IMR-90 (cell line): ENCODE measurements around the gene RUFY1. TPM values are rescaled to one million over a fixed set of nuclear protein-coding genes. Genes with fewer than 3 reads are reported as not detected.

Source experiments
- ATAC-seq: fragments of 200-7000 bp; cut with Tn5 transposase; 2 replicates; pipeline ENCODE4 v1.9.1; 2020; ENCODE audit warnings: low read depth, mild to moderate bottlenecking, moderate library complexity
- BruUV-seq: library from RNA; stranded (reverse); fragments of 400-500 nt; replicated peaks from 2 replicates; lab custom pipeline; 2021; lab: Mats Ljungman, UMichigan
- CTCF ChIA-PET: fragments of 300-600 bp; formaldehyde crosslinking; extraction: SDS; loops from one replicate; lab custom pipeline; 2021; ENCODE audit warnings: antibody characterized with exemption; lab: Yijun Ruan, JAX
- POLR2A ChIA-PET: fragments of 300-600 bp; sonication (Branson Sonifier 250); formaldehyde crosslinking; loops from one replicate; lab custom pipeline; 2022; ENCODE audit warnings: antibody characterized with exemption; ENCODE audit not compliant: unreplicated experiment; lab: Charles Lee
- DNase-seq: peaks from one replicate; pipeline ENCODE4 v3.0.0; 2013
- H2AFZ ChIP-seq: replicated peaks from 2 replicates; pipeline ENCODE3; 2013; ENCODE audit warnings: low read length, mild to moderate bottlenecking; ENCODE audit not compliant: poor library complexity
- H2AK5ac ChIP-seq: 2 replicates; pipeline ENCODE4 v1.6.1; 2013; ENCODE audit warnings: low read depth, low read length, inconsistent platforms
- H2AK9ac ChIP-seq: replicated peaks from 2 replicates; pipeline ENCODE3; 2013; ENCODE audit warnings: mild to moderate bottlenecking, low read depth, low read length, moderate library complexity; ENCODE audit not compliant: poor library complexity
- H2BK120ac ChIP-seq: 2 replicates; pipeline ENCODE4 v1.6.1; 2013; ENCODE audit warnings: low read depth, low read length, inconsistent platforms
- H2BK15ac ChIP-seq: 3 replicates; pipeline ENCODE4 v1.6.1; 2013; ENCODE audit warnings: low read depth, low read length, inconsistent platforms
- H2BK20ac ChIP-seq: 2 replicates; pipeline ENCODE4 v1.6.1; 2013; ENCODE audit warnings: low read depth, mild to moderate bottlenecking, inconsistent platforms, low read length, moderate library complexity
- H2BK5ac ChIP-seq: 2 replicates; pipeline ENCODE4 v1.6.1; 2013; ENCODE audit warnings: mild to moderate bottlenecking, low read depth, low read length, inconsistent platforms; ENCODE audit not compliant: poor library complexity, severe bottlenecking
- H3K14ac ChIP-seq: replicated peaks from 2 replicates; pipeline ENCODE4 v1.6.1; 2013; ENCODE audit warnings: low read depth, low read length, inconsistent platforms
- H3K18ac ChIP-seq: 2 replicates; pipeline ENCODE4 v1.6.1; 2013; ENCODE audit warnings: low read depth, low read length, control low read depth
- H3K23ac ChIP-seq: 2 replicates; pipeline ENCODE4 v1.6.1; 2013; ENCODE audit warnings: low read depth, low read length, inconsistent platforms
- H3K27ac ChIP-seq: 2 replicates; pipeline ENCODE4 v1.5.1; 2013; ENCODE audit warnings: mild to moderate bottlenecking, control low read depth, low read length; ENCODE audit not compliant: insufficient read depth
- H3K27me3 ChIP-seq: 2 replicates; pipeline ENCODE4 v1.6.1; 2013; ENCODE audit warnings: low read length; ENCODE audit not compliant: control insufficient read depth, insufficient read depth
- H3K36me3 ChIP-seq: 2 replicates; pipeline ENCODE4 v1.6.1; 2013; ENCODE audit warnings: low read length, mixed read lengths; ENCODE audit not compliant: control insufficient read depth, insufficient read depth
- H3K4ac ChIP-seq: 2 replicates; pipeline ENCODE4 v1.6.1; 2013; ENCODE audit warnings: low read depth, low read length, inconsistent platforms
- H3K4me1 ChIP-seq: 2 replicates; pipeline ENCODE4 v1.6.1; 2013; ENCODE audit warnings: low read length, mixed read lengths; ENCODE audit not compliant: control insufficient read depth, insufficient read depth
- H3K4me2 ChIP-seq: 2 replicates; pipeline ENCODE4 v1.6.1; 2013; ENCODE audit warnings: low read depth, mild to moderate bottlenecking, control low read depth, low read length, moderate library complexity
- H3K4me3 ChIP-seq: 2 replicates; pipeline ENCODE4 v1.5.1; 2013; ENCODE audit warnings: low read depth, mild to moderate bottlenecking, control low read depth, low read length, moderate library complexity; ENCODE audit not compliant: insufficient read depth
- H3K56ac ChIP-seq: 2 replicates; pipeline ENCODE4 v1.6.1; 2013; ENCODE audit warnings: low read length, inconsistent platforms; ENCODE audit not compliant: insufficient read depth; ENCODE audit errors: extremely low read depth
- H3K79me1 ChIP-seq, 2 experiments: 2 replicates each; pipeline ENCODE4 v1.6.1; 2013; ENCODE audit warnings: low read length in 2 of 2, inconsistent platforms in 1 of 2, low read depth in 1 of 2
- H3K9ac ChIP-seq: 2 replicates; pipeline ENCODE4 v1.6.1; 2013; ENCODE audit warnings: low read depth, low read length, control low read depth
- H3K9me1 ChIP-seq: 2 replicates; pipeline ENCODE4 v1.6.1; 2013; ENCODE audit warnings: low read length, inconsistent platforms; ENCODE audit not compliant: insufficient read depth
- H3K9me3 ChIP-seq: 2 replicates; pipeline ENCODE4 v1.6.1; 2013; ENCODE audit warnings: low read length; ENCODE audit not compliant: control insufficient read depth, insufficient read depth
- H4K20me1 ChIP-seq: 2 replicates; pipeline ENCODE4 v1.6.1; 2013; ENCODE audit warnings: low read length, inconsistent platforms; ENCODE audit not compliant: insufficient read depth
- H4K5ac ChIP-seq: 2 replicates; pipeline ENCODE4 v1.6.1; 2013; ENCODE audit warnings: mild to moderate bottlenecking, low read depth, low read length, control low read depth
- H4K8ac ChIP-seq, 2 experiments: 2 replicates each; pipeline ENCODE4 v1.6.1; 2013; ENCODE audit warnings: low read depth in 2 of 2, low read length in 2 of 2, control low read depth in 1 of 2, inconsistent platforms in 1 of 2
- H4K91ac ChIP-seq: 2 replicates; pipeline ENCODE4 v1.6.1; 2013; ENCODE audit warnings: low read depth, low read length, inconsistent platforms; ENCODE audit not compliant: insufficient read depth
- FOS ChIP-seq: fragments of 150-350 bp; IDR thresholded peaks from 2 replicates; pipeline ENCODE4 v1.6.1; 2016; ENCODE audit warnings: low read depth, low read length
- MAFK ChIP-seq: IDR thresholded peaks from 2 replicates; pipeline ENCODE4 v1.6.1; 2012; ENCODE audit warnings: low read depth, low read length, improper control_type of control experiment
- MAZ ChIP-seq: IDR thresholded peaks from 2 replicates; pipeline ENCODE4 v1.6.1; 2012; ENCODE audit warnings: low read depth, mild to moderate bottlenecking, low read length, improper control_type of control experiment, moderate library complexity, borderline replicate concordance
- MXI1 ChIP-seq: IDR thresholded peaks from 2 replicates; pipeline ENCODE4 v1.6.1; 2012; ENCODE audit warnings: low read depth, mild to moderate bottlenecking, low read length, moderate library complexity, borderline replicate concordance
- POLR2A ChIP-seq: IDR thresholded peaks from 2 replicates; pipeline ENCODE4 v1.6.1; 2012; ENCODE audit warnings: mild to moderate bottlenecking, low read depth, low read length
- WGBS, 2 experiments: methylation state at CpG; one replicate each; pipeline versions ENCODE4 v1.1.5 to v1.1.7; 2013; ENCODE audit warnings: missing lambda C conversion rate in 2 of 2; ENCODE audit not compliant: insufficient read length in 1 of 2; ENCODE audit errors: extremely low coverage in 2 of 2; 5-methylcytosine and 5-hydroxymethylcytosine counted together
- dilution Hi-C: fragments of 300-500 bp; cut with HindIII; formaldehyde crosslinking; loops from one replicate; pipeline ENCODE4 v1.14.3; 2018; ENCODE audit warnings: low sequenced_read_pairs; ENCODE audit not compliant: unreplicated experiment
- in situ Hi-C: fragments of 300-500 bp; cut with MboI; formaldehyde crosslinking; loops from 3 replicates; pipeline ENCODE4 v1.14.3; 2019; ENCODE audit warnings: low sequenced_read_pairs, inconsistent platforms, mixed read lengths
- intact Hi-C: fragments of 100-400 bp; cut with micrococcal nuclease; formaldehyde crosslinking; loops from 2 replicates; pipeline ENCODE4 v1.10.0; 2022
- polyA plus RNA-seq, 3 experiments: library from polyadenylated mRNA; depleted of rRNA; stranded (reverse); fragments of >200 nt; gene quantifications; 2 replicates each; pipeline ENCODE4 v1.2.3, GENCODE V29; 2012; ENCODE audit warnings: low replicate concordance in 1 of 3
- total RNA-seq: library from RNA; depleted of rRNA; stranded (reverse); fragments of >200 nt; gene quantifications from 2 replicates; pipeline ENCODE4 v1.2.3, GENCODE V29; 2012

RUFY1 gene
- total and polyA plus RNA-seq, 2 of the 4 experiments (the other 2 are of a cell fraction): 19.5 to 21.8 TPM

DNA sequence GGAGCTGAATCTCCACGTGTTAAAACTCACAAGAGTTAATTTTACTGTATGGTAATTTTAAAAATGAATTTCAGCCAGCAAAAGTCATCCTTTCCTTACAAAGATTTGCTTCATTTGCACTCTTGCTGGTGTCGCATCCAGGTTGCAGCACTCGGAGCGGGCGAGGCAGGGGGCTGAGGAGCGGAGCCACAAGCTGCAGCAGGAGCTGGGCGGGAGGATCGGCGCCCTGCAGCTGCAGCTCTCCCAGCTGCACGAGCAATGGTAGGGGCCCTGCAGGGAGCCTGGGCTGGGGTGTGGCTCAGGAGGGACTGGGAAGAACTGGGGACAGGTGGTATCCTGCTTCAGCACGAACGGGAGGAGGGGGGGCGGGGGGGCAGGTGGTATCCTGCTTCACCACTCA is 46.1 kb downstream of the RUFY1 start:
- ATAC-seq: no peak
- peaks cover 64% of the 10 kb centered on the region for H3K36me3 ChIP-seq

More for the DNA sequence above, 46.1 kb downstream of the RUFY1 start:
- dilution Hi-C loops (no loop called here), intact Hi-C loops (no loop called here), in situ Hi-C loops (no loop called here)
- ChIA-PET CTCF (interaction anchor here (1.5 kb wide), 1 partner anchor 72 kb away, joined by 5 read pairs; no protein-coding TSS in a partner anchor), POLR2A (no interaction called here)
- Histone ChIP-seq H4K20me1 (peaks cover 3% of the 10 kb centered on the region), H3K9me1 (no peaks in the 10 kb centered on the region; the same call in 1 of the 2 replicates), H3K4me3 (no peak overlapping the region), H4K5ac (no peak overlapping the region), H3K27me3 (no peaks in the 10 kb centered on the region), H4K8ac (no peak overlapping the region), H3K14ac (no peak overlapping the region), H2AFZ (no peak overlapping the region), H3K18ac (no peak overlapping the region), H3K56ac (no peak overlapping the region), H2AK9ac (peak overlapping the region; percentile 83), H3K27ac (no peak overlapping the region), H4K91ac (no peak overlapping the region), H3K4me1 (no peaks in the 10 kb centered on the region; the same call in 1 of the 2 replicates), H2BK15ac (no peak overlapping the region), H3K4me2 (no peak overlapping the region), H2AK5ac (no peak overlapping the region), H3K9ac (no peak overlapping the region), H2BK120ac (no peak overlapping the region), H3K23ac (no peak overlapping the region), H2BK20ac (no peak overlapping the region), H3K4ac (no peak overlapping the region), H2BK5ac (no peak overlapping the region), H3K9me3 (no peaks in the 10 kb centered on the region), H3K79me1 (peaks cover 0 to 5% of the 10 kb centered on the region in 2 experiments; a peak in 1 of 4 replicates)
- DNase-seq: no peak
- no TSS peak for BruUV-seq
- TF ChIP-seq MAFK (no peak), MXI1 (no peak), FOS (no peak), POLR2A (no peak), MAZ (no peak)
- WGBS, 2 experiments: no CpG with 5 or more reads among the region's 13 CpGs
